NOMO-1 treated with dmso at 0.1 percent for 144 hours (cell line): ENCODE data around the gene ASXL1.
"Not testable (repeated sequence)": the region's sequence is repeated elsewhere in the genome, so short reads cannot be mapped to it uniquely, and the experiment has no call there.

Experiments used
- DNase-seq: peaks from one replicate; lab custom pipeline; 2025; ENCODE audit not compliant: unreplicated experiment; lab: John Stamatoyannopoulos, UW

ASXL1 gene

DNA sequence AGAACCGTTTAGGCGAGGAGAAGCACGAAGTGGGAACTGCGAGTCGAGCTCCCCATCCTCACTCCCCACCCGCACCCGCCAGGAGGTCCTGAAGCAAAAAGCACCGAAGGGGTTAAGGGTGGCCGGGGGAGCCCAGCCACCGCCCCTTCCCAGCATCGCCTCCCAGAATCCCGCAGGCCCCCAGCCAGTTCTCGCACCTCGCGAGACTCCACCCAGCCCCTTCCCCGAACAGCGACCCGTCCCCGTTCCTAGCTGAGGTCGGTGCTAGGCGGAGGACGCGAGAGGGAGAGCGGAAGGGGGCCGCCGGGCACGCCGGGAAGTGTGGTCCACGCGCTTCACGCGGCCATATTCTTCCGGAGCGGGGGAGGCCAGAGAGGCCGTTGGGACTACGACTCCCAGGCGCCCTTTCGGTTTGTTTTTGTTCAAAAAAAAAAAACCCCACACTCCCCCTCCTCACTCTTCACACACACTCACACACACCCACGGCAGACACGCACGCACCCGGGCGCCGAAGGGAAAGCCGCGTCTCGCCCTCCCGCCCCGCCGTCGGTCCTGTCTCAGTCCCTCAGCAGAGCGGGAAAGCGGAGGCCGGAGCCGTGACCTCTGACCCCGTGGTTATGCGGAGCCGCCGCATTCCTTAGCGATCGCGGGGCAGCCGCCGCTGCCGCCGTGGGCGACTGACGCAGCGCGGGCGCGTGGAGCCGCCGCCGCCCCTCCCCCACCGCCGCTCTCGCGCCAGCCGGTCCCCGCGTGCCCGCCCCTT, at the start of gene ASXL1:
ASXL1 (plus strand) TSS at position 463 of the 763 bp plus-strand sequence. CDS start 445 bp downstream, outside the sequence.
- DNase-seq = peak; percentile 95

GRCh38 chr20:32312718-32313424, 45.3 kb upstream of the ASXL1 start:
- no peak for DNase-seq

GRCh38 chr20:32314768-32315167, 43.4 kb upstream of the ASXL1 start:
- no peak for DNase-seq

GRCh38 chr20:32315399-32315798, 42.7 kb upstream of the ASXL1 start:
- no peak for DNase-seq

DNA sequence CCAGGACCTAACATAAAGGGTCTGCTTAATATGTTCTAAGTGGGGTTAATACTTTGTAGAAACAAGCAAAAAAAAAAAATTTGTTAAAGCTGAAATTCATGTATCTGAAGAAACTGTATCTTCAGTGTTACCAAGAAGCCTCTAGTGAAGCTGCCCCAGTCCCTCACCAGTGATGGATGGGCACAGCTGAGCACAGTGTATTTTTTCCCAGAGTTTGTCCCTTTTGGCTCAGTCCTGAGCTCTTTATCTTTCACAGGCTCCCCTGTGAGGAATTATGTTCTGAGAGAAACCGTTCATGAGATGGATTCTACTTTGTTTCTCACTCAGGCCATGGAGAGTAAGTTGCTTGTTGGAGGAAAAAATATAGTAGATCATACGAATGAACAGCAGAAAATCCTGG, 42.2 kb upstream of the ASXL1 start:
- no peak for DNase-seq

- DNase-seq = no peak
Measured at GRCh38 chr20:32316667-32317066, 41.5 kb upstream of the ASXL1 start.

DNA sequence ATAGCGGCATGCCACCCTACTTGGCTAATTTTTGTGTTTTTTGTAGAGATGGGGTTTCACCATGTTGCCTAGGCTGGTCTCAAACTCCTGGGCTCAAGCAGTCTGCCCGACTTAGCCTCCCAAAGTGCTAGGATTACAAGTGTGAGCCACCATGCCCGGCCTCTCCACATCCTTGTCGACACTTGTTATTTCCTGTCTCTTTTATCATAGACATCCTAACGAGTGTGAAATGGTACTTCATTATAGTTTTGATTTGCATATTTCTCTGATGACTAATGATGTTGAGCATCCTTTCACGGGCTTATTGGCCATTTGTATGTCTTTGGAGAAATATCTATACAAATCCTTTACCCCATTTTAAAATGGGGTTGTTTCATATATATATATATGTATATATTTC, 39.0 kb upstream of the ASXL1 start:
- no peak for DNase-seq

GRCh38 chr20:32320305-32320704, 37.8 kb upstream of the ASXL1 start:
- no peak for DNase-seq

GRCh38 chr20:32321390-32321789, 36.7 kb upstream of the ASXL1 start:
- no peak for DNase-seq

GRCh38 chr20:32322260-32322659, 35.9 kb upstream of the ASXL1 start:
- DNase-seq = not testable (repeated sequence)

DNA sequence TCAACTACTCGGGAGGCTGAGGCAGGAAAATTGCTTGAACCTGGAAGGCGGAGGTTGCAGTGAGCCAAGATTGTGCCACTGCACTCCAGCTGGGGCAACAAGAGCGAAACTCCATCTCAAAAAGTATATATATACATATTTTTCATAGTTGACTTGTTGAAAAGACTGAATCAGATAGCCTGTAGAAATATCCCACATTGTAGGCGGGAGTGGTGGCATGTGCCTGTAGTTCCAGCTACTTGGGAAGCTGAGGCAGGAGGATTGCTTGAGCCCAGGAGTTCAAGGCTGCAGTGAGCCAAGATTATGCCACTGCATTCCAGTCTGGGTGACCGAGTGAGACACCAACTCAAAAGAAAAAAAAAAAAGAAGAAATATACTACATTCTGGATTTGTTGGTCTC, 34.4 kb upstream of the ASXL1 start:
- DNase-seq = not testable (repeated sequence)

- no peak for DNase-seq
Measured at GRCh38 chr20:32325706-32326503, 32.2 kb upstream of the ASXL1 start.

DNA sequence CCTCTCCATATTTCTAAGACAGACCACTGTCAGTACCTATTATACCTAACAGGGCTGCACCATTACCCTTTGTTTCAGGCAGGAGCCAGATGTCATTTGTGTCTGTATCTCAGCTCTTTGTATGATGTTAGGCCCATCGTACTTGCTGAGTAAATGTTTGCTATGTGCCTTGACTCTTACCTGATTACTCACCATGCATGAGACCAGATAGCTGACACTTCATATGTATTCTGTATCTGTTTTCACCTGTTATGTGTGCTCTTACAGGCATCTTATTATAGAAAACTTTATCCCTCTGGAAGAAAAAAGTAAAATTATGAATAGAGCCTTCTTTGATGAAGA, 31.7 kb upstream of the ASXL1 start:
- DNase-seq = no peak

DNA sequence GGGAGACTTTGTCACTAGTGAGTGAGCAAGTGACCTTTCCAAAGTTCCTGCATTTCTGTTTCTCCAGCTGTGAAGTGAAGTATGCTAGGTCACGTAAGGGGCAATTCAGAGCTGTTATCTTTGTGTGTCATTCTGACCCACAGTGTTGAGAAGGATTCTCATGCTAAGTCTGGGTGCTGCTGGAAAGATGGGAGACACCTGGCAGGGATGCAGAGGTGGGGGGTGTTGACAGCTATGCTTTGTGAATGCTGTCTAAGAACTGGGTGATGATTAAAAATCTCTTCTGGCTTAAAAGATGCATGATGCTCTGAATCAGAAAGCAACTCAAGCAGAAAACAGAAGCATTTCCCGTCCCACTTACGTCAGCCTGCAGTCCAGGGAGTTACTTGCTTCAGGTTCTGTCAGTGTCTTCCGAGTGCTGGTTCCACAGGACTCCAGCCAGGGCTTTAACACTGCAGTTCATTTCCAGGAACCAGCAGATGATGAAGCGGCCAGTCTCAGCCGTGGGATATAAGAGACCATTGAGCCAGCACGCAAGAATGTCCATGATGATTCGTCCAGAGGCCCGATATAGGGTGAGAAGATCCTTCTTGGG, 30.9 kb upstream of the ASXL1 start:
- no peak for DNase-seq

- no peak for DNase-seq
Measured at GRCh38 chr20:32329817-32330554, 28.1 kb upstream of the ASXL1 start.

DNA sequence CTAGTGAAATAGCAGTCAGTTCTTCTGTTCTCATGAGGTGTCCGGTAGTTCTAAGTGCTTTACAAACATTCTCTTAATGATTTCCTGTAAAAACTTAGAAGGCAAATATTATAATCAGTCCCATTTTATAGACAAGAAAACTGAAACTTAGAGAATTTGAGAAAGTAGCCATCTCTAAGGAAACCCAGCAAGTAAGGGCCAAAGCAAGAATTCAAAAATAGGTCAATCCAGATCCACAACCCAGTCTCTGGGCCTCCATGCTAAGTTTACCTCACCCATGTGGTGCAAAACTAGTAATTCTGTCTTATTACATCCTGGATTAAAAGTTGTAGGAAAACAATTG, 27.6 kb upstream of the ASXL1 start:
- DNase-seq = no peak

GRCh38 chr20:32332614-32333013, 25.5 kb upstream of the ASXL1 start:
- DNase-seq = no peak

- DNase-seq = no peak
Measured at GRCh38 chr20:32333181-32333987, 24.7 kb upstream of the ASXL1 start.

DNA sequence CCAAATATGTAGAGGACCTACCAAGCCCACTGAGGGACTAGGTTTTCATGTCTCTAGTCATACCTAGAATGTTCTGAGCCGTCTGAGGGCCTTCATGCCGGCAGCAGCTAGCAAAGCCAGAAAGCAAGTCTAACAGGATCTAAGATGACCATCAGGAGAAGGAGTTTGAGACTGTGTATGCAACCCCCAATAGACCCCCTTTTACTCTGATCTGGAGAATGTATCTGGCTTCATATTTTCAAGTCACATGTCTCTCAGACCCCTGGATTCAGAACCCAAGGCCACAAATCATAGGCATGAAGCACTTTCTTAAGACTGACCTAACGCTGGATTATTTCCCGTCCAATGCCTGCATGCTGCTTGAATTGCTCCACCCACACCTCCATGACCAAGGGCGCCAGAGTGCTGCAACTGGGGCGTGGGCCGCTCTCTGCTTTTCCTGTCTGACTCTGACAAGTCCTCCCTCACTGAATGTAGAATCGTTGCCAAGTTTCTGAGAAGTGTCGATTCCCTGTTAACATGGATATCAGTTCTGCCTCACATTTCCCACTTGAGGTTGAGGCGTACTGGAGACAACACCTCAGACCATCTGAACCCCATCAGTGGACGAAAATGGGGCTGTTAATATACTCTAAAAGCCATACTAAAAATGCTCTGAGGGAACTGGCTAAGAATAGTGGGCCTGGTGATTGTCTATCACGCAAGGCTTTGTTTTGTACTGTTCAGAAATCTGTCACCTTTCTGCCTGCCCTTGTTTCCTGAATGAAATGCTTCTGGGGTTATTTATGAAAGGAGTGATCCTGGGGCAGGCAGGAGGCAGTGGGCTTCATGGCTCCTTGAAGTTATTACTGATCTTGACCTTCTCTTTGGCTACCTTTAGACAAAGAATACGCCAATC, 23.9 kb upstream of the ASXL1 start:
- no peak for DNase-seq
